ENCODE results near the gene GYS1. TPM values are rescaled to one million over a fixed set of nuclear protein-coding genes. Genes with fewer than 3 reads are reported as not detected.

The GYS1 gene
- total and polyA plus RNA-seq, 12 donors, result 23.7 to 63.9 (median 37.3) TPM

- intact Hi-C loops (cut with DNase I), result no loop called here
- no peak overlapping the region for H3K4me3 ChIP-seq
- H3K9me3 ChIP-seq (replicated peaks in 1 of 3), result no peaks in the 10 kb centered on the region
- no peaks in the 10 kb centered on the region for H3K27me3 ChIP-seq
- no peaks in the 10 kb centered on the region for H3K4me1 ChIP-seq (replicated peaks in 1 of 2)
- no peaks in the 10 kb centered on the region for H3K36me3 ChIP-seq (replicated peaks in 1 of 2)
- TF ChIP-seq CTCF (IDR thresholded peaks at IDR 0.05) (no peak), POLR2A (IDR thresholded peaks at IDR 0.05) (no peak)
- no peak overlapping the region for H3K27ac ChIP-seq
- 96 to 100% (median 99%) methylated on average over 2 to 3 of the region's 3 CpGs for WGBS, 4 donors
- no peak for DNase-seq
Measured at GRCh38 chr19:48947258-48947542, 45.9 kb downstream of the GYS1 start.

DNA sequence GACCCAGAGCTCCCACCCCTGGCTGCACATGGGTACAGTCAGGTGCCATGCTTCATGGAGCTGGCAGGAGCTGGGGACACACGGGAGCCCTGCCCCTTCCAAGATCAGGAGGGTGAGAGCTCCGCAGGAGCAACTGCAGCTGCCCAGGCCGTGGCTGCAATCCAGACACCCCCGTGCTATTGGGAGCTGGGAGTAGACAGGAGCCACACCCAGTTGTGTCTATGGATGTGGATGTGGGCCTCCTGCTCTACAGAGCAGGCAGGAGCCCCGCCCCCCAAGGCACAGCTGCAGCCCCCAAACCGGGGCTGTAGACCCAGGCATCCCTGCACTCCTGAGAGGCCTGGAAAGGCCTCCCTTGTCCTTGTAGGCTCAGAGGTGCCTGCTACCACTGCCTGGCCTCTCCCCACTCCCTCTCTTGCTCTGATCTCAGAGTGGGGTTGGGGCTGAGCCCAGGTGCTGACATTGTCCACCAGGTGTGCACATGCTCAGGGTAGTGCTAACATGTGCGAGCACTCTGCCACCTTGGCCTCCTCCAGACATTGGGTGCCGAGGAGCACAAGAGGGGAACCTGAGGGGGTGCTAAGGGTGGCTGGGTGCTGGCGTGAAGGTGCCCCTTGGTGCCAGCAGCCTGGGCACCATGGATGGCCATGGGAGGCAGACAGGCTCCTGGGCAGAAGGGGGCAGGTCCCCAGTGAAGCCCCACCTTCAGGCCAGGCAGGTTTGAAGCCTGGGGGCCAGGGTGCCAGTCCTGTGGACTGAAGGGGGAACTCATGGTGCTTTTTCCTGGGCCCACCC, 46.4 kb downstream of the GYS1 start:
- no peaks in the 10 kb centered on the region for H3K36me3 ChIP-seq (replicated peaks in 1 of 2)
- no peak overlapping the region for H3K27ac ChIP-seq
- H3K9me3 ChIP-seq (replicated peaks in 1 of 3), result no peaks in the 10 kb centered on the region
- no peak for TF ChIP-seq CTCF (IDR thresholded peaks at IDR 0.05)
- TF ChIP-seq POLR2A (IDR thresholded peaks at IDR 0.05), result no peak
- 75 to 100% (median 92%) methylated on average over 1 to 9 of the region's 9 CpGs for WGBS, 4 donors
- no peak overlapping the region for H3K4me3 ChIP-seq
- no peaks in the 10 kb centered on the region for H3K4me1 ChIP-seq (replicated peaks in 1 of 2)
- DNase-seq, result no peak
- intact Hi-C loops (cut with DNase I), result no loop called here
- H3K27me3 ChIP-seq, result no peaks in the 10 kb centered on the region

- WGBS, 4 donors, result 78 to 94% (median 87%) methylated on average over 2 of the region's 2 CpGs
- intact Hi-C loops (cut with DNase I), result no loop called here
Measured at GRCh38 chr19:48945817-48946216, 47.3 kb downstream of the GYS1 start.

GRCh38 chr19:48945415-48945814, 47.7 kb downstream of the GYS1 start:
- Histone ChIP-seq H3K9me3 (replicated peaks in 1 of 3) (peaks cover 0 to 7% (median 0%) of the 10 kb centered on the region in 3 donors), H3K36me3 (replicated peaks in 1 of 2) (no peaks in the 10 kb centered on the region), H3K4me1 (replicated peaks in 1 of 2) (no peaks in the 10 kb centered on the region), H3K27me3 (no peaks in the 10 kb centered on the region), H3K27ac (no peak overlapping the region), H3K4me3 (no peak overlapping the region)
- intact Hi-C loops (cut with DNase I), result no loop called here
- 83 to 89% (median 86%) methylated on average over 5 of the region's 5 CpGs for WGBS, 4 donors
- TF ChIP-seq CTCF (IDR thresholded peaks at IDR 0.05), result no peak
- no peak for DNase-seq

More at GRCh38 chr19:48945817-48946216, 47.3 kb downstream of the GYS1 start:
- TF ChIP-seq POLR2A (IDR thresholded peaks at IDR 0.05) (no peak), CTCF (IDR thresholded peaks at IDR 0.05) (no peak)
- Histone ChIP-seq H3K27ac (no peak overlapping the region), H3K4me1 (replicated peaks in 1 of 2) (no peaks in the 10 kb centered on the region), H3K36me3 (replicated peaks in 1 of 2) (no peaks in the 10 kb centered on the region), H3K4me3 (no peak overlapping the region), H3K9me3 (replicated peaks in 1 of 3) (peaks cover 0 to 5% (median 0%) of the 10 kb centered on the region in 3 donors), H3K27me3 (no peaks in the 10 kb centered on the region)
- no peak for DNase-seq

All from adrenal gland (tissue), 12 donors.